Brain microvascular endothelial cell (primary cell): Measurements from ENCODE around the gene TPGS1.

Source experiments
- DNase-seq: peaks from one replicate; pipeline ENCODE4 v3.0.0-alpha.2; 2020
- H3K27ac ChIP-seq: fragments of 250-450 bp; sonication (Bioruptor Pico); 2 replicates; pipeline ENCODE4 v1.5.1; 2020; ENCODE audit warnings: mild to moderate bottlenecking, moderate library complexity
- H3K27me3 ChIP-seq: fragments of 250-450 bp; sonication (Bioruptor Pico); replicated peaks from 2 replicates; pipeline ENCODE4 v1.5.1; 2020; ENCODE audit warnings: mild to moderate bottlenecking
- H3K36me3 ChIP-seq: fragments of 250-450 bp; sonication (Bioruptor Pico); replicated peaks from 2 replicates; pipeline ENCODE4 v1.5.1; 2020; ENCODE audit warnings: mild to moderate bottlenecking
- H3K4me3 ChIP-seq: 2 replicates; pipeline ENCODE4 v1.5.1; 2011; ENCODE audit warnings: low read depth, mild to moderate bottlenecking, control low read depth, low read length, moderate library complexity
- CTCF ChIP-seq: IDR thresholded peaks from 2 replicates; pipeline ENCODE4 v1.5.1; 2011; ENCODE audit warnings: low read depth, mild to moderate bottlenecking, moderate library complexity, low read length, control low read depth, inconsistent platforms; ENCODE audit errors: missing control alignments
- in situ Hi-C: cut with HindIII; loops from 2 replicates; pipeline ENCODE4 v1.10.0; 2017; ENCODE audit warnings: low sequenced_read_pairs, low pct_ligation_motif_present

Gene TPGS1

DNA sequence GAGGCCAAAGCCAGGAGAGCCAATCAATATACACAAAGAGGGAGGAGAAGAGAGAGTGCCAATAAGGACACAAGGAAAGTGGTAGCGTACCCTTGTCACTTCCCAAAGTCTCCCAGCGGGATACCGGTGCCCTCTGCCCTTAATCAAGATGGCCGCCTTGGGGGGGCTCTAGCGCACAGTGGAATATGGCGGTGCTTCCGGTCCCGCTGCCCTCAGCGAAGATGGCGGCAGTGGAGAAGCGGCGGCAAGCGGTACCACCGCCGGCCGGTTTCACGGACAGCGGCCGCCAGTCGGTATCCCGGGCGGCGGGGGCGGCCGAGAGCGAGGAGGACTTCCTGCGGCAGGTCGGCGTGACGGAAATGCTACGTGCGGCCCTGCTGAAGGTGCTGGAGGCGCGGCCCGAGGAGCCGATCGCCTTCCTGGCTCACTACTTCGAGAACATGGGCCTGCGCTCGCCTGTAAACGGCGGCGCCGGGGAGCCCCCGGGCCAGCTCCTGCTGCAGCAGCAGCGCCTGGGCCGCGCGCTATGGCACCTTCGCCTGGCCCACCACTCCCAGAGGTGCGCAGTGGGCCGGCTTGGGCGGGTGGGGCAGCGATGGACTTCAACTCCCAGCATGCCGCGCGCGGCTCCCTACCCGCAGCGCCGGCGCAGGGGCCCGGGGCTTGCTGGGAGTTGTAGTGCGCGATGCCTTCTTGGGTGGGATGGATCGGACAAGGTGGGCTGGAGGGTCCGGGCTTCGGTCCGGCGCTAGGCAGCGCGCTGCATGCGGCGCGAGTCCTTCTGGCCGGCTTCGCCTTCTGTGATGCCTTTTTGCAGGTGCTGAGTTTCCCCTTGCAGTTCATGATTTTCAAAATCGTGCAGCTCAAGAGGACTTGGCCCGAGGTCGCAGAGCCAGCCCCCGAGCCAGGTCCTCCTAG, at the start of gene TPGS1:
TSS of gene TPGS1 (plus strand) at position 212 of the 918 bp plus-strand sequence. CDS start at position 222, 10 bp downstream.
- in situ Hi-C loops = no loop called here
- DNase-seq = peak; percentile 51
- Histone ChIP-seq H3K27me3 (no peaks in the 10 kb centered on the region), H3K4me3 (peak within 1 kb of the TSS; percentile 86), H3K27ac (peak within 1 kb of the TSS; percentile 88), H3K36me3 (no peaks in the 10 kb centered on the region)
- TF ChIP-seq CTCF = no peak

DNA sequence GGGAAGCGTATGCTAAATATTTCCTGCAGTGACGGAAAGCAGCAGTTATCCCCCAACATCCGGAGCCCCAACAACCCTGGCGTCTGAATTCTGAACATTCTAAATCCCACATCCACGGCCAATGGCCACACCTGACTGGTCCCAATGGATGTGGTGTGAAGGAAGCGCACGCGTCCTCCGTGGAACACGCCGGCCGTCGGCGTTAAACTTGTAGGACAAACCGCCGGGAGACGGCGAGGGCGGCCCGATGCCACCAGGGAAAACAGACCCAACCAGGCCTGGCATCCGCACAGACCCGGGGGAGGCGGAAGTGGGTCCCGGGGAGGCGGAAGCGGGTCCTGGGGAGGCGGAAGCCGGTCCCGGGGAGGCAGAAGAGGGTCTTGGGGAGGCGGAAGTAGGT, 49.7 kb upstream of the TPGS1 start:
- Histone ChIP-seq H3K36me3 (no peaks in the 10 kb centered on the region), H3K27ac (no peak overlapping the region), H3K27me3 (peaks cover 14% of the 10 kb centered on the region), H3K4me3 (no peak overlapping the region)
- TF ChIP-seq CTCF = no peak
- DNase-seq = no peak
- in situ Hi-C loops = no loop called here

- Histone ChIP-seq H3K27ac (no peak overlapping the region), H3K4me3 (no peak overlapping the region), H3K27me3 (peaks cover 14% of the 10 kb centered on the region), H3K36me3 (no peaks in the 10 kb centered on the region)
- no peak for TF ChIP-seq CTCF
- no peak for DNase-seq
- in situ Hi-C loops = no loop called here
Measured at GRCh38 chr19:458091-459042, 48.9 kb upstream of the TPGS1 start.

- no peak overlapping the region for H3K27ac ChIP-seq
- H3K27me3 ChIP-seq = peaks cover 14% of the 10 kb centered on the region
- no peak for TF ChIP-seq CTCF
- in situ Hi-C loops = no loop called here
- no peak for DNase-seq
- no peaks in the 10 kb centered on the region for H3K36me3 ChIP-seq
- H3K4me3 ChIP-seq = peak overlapping the region; percentile 50
Measured at GRCh38 chr19:459724-460511, 47.4 kb upstream of the TPGS1 start.

- no peaks in the 10 kb centered on the region for H3K36me3 ChIP-seq
- peaks cover 14% of the 10 kb centered on the region for H3K27me3 ChIP-seq
- no peak for DNase-seq
- in situ Hi-C loops = no loop called here
- no peak for TF ChIP-seq CTCF
- H3K27ac ChIP-seq = no peak within 1 kb of the TSS
- peak within 1 kb of the TSS; percentile 50 for H3K4me3 ChIP-seq
Measured at GRCh38 chr19:460877-461720, 46.2 kb upstream of the TPGS1 start, which contains the start of gene SHC2. TSS of gene SHC2 (minus strand) at chr19:461033. CDS start at chr19:460996, 37 bp downstream.
